NCI-H82 (cell line): Measurements from ENCODE around the gene C1orf159.

Source experiments
- DNase-seq: peaks from one replicate; lab custom pipeline; 2025; lab: John Stamatoyannopoulos, UW

C1orf159 gene

DNA sequence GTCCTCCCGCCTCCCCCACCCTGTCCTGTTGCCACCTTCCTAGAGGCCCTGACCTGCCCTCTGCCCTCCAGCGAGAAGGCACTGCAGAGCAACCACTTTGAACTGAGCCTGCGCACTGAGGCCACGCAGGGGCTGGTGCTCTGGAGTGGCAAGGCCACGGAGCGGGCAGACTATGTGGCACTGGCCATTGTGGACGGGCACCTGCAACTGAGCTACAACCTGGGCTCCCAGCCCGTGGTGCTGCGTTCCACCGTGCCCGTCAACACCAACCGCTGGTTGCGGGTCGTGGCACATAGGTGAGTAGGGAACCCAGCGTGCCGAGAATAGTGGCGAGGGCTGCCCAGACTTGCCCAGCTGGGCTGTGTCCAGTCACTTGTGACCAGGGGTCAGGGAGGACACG, 62.2 kb downstream of the C1orf159 start:
- no peak for DNase-seq

DNA sequence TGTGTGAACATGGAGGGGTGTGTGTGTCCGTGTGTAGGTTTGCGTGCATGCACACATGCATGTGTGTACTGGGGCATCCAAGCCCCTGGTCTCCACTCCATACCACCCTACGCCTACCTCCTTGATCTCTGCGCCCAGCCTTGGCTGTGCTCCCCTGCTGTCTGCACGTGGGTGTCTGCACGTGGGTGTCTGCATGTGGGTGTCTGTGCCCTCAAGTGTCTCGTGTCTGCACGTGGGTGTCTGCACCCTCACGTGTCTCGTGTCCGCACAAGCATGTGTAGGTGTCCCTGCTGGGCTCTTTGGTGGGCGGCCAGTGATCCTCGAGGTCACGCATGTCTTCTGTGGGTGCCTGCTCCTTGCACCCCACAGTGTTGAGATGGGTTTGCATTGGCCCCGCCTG, 62.9 kb downstream of the C1orf159 start:
- no peak for DNase-seq

DNA sequence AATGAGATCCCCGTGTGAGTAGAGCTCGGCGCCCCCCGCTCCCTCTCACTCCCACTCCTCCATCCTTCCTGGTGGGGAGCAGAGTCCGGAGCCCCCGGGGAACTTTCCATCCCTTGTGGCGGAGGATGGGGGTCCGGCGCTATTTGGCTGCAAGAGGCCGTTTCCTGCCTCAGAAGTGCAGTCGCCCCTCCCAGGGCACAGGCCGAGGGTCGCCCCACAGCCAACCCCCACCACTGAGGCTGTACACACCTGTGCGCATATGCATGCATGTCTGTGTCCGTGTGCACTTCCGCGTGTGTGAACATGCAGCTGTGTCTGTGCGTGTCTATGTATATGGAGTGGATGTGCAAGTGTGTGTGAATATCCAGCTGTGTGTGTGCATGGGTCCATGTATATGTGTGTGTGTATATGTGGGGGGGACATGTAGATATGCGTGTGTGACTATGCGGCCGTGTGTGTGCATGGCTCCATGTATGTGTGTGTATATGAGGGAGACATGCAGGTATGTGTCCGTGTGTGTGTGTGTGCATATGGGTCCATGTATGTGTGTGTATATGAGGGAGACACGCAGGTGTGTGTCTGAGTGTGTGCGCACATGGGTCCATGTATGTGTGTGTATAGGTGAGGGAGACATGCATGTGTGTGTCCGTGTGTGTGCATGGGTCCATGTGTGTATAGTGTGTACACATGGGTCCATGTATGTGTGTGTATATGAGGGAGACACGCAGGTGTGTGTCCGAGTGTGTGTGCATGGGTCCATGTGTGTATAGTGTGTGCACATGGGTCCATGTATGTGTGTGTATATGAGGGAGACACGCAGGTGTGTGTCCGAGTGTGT, 63.7 kb downstream of the C1orf159 start:
- no peak for DNase-seq

DNA sequence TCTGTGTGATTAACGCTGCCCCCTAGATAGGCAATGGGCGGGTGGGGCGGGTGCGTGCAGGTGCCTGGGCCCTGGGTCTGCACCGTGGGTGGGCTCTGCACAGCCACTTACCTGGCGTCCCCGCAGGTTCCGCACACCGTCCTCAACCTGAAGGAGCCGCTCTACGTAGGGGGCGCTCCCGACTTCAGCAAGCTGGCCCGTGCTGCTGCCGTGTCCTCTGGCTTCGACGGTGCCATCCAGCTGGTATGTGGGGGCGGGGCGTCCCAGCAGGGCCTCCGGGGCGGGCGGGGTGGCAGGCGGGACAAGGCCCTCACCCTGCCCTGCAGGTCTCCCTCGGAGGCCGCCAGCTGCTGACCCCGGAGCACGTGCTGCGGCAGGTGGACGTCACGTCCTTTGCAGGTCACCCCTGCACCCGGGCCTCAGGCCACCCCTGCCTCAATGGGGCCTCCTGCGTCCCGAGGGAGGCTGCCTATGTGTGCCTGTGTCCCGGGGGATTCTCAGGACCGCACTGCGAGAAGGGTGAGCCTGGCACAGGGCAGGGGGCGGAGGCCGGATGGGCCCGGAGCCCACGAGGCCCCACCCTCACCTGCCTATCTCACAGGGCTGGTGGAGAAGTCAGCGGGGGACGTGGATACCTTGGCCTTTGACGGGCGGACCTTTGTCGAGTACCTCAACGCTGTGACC, 64.6 kb downstream of the C1orf159 start:
- DNase-seq, result no peak

DNA sequence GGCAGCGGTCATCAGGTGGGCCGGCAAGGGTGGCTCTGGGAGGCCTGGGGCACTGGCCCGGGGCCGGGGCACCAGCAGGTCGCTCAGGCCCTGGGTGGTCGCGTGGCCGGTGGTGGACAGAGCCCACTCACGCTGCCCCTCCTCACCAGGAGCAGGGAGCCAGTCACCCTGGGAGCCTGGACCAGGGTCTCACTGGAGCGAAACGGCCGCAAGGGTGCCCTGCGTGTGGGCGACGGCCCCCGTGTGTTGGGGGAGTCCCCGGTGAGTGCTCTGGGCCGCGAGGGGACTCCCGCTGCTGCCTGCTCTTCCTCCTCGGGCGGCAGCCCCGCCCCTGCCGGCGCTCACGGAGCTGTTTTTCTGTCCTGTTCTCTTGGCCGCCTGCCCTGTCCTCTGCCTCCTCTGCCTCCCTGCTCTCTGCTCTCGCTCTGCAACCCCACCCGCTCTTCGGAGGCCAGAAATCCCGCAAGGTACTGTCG, 65.3 kb downstream of the C1orf159 start:
- no peak for DNase-seq

DNA sequence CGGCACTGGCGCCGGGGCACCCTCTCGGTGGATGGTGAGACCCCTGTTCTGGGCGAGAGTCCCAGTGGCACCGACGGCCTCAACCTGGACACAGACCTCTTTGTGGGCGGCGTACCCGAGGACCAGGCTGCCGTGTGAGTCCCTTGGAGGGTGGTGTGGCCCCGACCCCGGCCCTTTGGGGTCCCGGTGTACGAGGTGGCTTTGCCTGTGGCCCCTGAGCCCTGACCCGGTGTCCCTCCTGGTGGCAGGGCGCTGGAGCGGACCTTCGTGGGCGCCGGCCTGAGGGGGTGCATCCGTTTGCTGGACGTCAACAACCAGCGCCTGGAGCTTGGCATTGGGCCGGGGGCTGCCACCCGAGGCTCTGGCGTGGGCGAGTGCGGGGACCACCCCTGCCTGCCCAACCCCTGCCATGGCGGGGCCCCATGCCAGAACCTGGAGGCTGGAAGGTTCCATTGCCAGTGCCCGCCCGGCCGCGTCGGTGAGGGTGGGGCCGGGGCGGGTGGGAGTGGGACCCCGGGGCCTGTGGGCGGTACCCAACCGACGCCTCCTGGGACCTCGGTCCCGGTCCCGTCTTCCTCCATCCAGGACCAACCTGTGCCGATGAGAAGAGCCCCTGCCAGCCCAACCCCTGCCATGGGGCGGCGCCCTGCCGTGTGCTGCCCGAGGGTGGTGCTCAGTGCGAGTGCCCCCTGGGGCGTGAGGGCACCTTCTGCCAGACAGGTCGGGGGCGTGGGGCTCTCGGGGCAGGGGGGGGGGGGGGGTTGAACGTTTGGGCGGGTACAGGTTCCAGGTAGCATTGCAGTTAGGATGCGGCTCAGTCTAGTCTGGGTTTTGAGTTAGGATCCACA, 66.3 kb downstream of the C1orf159 start:
- DNase-seq, result no peak

DNA sequence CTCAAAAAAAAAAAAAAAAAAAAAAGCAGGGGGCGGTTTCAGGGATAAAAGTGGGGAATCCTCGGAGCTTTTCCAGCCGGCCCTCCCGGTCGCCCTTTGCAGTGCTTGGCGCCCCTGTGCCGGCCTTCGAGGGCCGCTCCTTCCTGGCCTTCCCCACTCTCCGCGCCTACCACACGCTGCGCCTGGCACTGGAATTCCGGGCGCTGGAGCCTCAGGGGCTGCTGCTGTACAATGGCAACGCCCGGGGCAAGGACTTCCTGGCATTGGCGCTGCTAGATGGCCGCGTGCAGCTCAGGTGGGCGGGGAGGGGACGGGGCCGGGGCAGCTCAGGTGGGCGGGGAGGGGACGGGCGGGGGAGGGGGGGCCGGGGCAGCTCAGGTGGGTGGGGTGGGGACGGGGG, 67.1 kb downstream of the C1orf159 start:
- no peak for DNase-seq

DNA sequence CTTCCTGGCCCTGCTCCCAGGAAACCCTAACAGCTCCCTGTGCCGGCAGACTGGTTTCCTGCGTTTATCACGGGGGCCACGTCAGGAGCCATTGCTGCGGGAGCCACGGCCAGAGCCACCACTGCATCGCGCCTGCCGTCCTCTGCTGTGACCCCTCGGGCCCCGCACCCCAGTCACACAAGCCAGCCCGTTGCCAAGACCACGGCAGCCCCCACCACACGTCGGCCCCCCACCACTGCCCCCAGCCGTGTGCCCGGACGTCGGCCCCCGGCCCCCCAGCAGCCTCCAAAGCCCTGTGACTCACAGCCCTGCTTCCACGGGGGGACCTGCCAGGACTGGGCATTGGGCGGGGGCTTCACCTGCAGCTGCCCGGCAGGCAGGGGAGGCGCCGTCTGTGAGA, 67.9 kb downstream of the C1orf159 start:
- DNase-seq, result no peak

DNA sequence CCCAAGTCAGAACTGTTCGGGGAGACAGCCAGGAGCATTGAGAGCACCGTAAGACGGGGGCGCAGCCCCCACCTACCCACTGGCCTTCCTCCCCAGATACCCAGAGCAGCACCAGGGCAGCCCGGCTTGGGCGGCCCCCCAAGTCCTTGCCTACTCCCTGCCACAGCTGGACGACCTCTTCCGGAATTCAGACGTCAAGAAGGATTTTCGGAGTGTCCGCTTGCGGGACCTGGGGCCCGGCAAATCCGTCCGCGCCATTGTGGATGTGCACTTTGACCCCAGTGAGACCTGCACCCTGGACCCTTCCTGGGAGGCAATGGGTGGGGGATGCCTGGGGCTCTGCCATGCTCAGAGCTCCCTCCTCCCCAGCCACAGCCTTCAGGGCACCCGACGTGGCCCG, 68.5 kb downstream of the C1orf159 start:
- DNase-seq, result no peak

DNA sequence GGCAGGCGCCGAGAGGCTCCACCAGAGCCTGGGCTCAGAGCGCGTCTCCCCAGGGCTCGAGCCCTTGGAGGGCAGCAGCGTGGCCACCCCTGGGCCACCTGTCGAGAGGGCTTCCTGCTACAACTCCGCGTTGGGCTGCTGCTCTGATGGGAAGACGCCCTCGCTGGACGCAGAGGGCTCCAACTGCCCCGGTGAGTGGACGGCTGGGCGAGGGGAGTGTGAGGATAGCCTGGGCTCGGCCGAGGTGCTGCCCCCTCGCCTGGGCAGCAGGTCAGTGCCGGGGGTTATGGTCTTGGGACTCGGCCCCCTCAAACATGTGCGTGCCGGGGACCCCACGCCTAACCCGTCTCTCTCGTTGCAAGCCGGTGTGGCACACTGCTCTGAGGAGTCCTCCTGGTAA, 69.1 kb downstream of the C1orf159 start:
- no peak for DNase-seq

DNA sequence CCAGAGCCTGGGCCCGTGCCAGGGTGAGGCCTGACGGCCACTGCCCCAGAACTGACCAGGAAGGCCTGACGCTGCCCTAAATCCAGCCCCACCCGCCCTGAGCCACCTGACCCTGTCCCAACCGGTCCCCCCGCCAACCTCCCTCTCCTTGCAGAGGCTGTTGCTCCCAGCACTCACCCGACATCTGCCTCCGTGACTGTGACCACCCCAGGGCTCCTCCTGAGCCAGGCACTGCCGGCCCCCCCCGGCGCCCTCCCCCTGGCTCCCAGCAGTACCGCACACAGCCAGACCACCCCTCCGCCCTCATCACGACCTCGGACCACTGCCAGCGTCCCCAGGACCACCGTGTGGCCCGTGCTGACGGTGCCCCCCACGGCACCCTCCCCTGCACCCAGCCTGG, 69.6 kb downstream of the C1orf159 start:
- DNase-seq, result no peak

DNA sequence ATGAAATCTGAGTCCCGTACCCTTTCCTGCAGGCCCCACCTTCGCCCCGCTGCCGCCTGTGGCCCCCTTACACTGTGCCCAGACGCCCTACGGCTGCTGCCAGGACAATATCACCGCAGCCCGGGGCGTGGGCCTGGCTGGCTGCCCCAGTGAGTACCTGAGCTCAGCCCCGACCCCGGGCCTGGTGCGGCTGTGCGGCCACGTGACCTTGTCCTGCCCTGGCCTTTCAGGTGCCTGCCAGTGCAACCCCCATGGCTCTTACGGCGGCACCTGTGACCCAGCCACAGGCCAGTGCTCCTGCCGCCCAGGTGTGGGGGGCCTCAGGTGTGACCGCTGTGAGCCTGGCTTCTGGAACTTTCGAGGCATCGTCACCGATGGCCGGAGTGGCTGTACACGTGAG, 70.8 kb downstream of the C1orf159 start:
- DNase-seq, result no peak

DNA sequence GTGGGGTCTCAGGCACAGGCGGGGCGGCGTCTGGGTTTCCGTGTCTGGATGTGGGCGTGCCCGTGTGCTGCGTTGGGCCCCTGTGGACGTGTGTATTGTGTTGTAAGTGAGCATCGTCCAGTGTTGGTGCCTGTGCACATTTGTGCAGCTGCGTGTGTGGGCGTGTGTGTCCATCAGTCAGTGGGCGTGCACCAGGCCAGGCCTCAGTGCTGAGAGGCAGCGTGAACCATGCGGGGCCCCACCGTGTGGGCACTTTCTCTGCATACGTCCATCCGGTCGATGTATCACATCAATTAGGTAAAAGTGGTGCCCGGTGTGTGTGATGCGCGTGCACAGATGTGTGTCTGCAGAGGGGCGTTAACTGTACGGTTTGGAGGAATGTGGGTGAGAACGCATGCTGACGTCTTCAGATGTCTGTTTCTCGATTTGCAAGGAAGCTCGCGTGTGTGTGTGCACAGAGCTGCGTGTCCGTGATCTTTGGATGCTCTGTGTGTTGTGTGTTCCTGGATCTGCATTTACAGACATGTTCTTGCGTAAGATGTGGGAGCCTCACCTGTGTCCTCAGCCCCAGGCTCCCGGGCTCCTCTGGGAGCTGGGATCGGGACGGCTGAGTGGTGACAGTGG, 71.3 kb downstream of the C1orf159 start:
- DNase-seq, result no peak

DNA sequence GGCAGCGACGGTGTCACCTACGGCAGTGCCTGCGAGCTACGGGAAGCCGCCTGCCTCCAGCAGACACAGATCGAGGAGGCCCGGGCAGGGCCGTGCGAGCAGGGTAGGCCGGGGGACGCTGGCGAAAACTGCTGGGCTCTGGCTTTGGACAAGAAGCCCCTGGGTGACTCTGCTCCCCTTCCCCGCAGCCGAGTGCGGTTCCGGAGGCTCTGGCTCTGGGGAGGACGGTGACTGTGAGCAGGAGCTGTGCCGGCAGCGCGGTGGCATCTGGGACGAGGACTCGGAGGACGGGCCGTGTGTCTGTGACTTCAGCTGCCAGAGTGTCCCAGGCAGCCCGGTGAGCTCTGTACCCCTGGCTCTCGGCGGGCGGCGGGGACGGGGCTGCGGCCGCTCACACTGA, 72.0 kb downstream of the C1orf159 start:
- DNase-seq, result no peak

DNA sequence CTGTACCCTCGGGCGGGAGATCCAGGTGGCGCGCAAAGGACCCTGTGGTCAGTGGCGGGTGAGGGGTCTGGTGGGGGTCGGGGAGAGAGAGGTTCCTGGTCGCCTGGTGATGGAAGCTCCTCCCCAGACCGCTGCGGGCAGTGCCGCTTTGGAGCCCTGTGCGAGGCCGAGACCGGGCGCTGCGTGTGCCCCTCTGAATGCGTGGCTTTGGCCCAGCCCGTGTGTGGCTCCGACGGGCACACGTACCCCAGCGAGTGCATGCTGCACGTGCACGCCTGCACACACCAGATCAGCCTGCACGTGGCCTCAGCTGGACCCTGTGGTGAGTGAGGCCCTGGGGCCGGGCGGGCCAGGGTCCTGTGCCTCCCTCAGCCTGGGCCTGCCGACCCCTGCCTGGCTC, 72.5 kb downstream of the C1orf159 start:
- DNase-seq, result no peak

DNA sequence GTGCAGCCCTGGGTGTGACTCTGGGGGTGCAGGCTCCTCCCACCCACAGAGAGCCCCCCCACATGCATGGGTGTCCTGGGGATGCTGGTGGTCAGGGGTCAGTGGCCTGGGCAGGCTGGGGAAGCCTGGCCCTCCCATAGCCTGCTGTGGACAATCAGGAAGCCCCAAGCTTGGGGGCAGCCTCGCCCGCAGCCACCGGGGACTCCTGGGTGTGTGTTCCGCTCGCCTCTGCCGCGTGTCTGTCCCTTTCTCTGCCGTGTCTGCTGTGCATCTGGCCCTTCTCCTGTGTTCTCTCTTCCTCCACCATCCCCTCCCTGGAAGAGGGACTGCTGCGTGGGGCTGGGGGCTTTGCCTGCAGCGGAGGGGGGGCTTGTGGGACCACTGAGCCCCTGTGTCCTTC, 73.1 kb downstream of the C1orf159 start:
- DNase-seq, result no peak

DNA sequence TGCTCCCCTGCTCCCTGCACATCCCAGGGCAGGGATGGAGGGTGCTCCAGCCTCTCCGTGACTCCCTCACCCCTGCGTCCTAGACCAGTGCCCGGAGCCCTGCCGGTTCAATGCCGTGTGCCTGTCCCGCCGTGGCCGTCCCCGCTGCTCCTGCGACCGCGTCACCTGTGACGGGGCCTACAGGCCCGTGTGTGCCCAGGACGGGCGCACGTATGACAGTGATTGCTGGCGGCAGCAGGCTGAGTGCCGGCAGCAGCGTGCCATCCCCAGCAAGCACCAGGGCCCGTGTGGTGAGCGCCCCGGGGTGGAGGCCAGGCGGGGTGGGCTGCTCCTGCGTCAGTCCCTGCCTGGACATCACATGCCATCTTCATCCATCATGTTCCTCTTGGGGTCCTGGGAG, 74.0 kb downstream of the C1orf159 start:
- no peak for DNase-seq

DNA sequence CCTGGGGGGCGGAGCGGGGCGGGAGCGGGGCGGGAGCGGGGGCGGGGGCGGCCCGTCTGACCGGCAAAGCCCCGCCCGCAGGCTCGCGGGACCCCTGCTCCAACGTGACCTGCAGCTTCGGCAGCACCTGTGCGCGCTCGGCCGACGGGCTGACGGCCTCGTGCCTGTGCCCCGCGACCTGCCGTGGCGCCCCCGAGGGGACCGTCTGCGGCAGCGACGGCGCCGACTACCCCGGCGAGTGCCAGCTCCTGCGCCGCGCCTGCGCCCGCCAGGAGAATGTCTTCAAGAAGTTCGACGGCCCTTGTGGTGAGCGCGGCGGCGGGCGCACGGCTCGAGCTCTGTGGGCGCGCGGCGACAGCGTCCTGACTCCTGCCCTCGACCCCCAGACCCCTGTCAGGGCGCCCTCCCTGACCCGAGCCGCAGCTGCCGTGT, 74.8 kb downstream of the C1orf159 start:
- DNase-seq, result peak; percentile 61

DNA sequence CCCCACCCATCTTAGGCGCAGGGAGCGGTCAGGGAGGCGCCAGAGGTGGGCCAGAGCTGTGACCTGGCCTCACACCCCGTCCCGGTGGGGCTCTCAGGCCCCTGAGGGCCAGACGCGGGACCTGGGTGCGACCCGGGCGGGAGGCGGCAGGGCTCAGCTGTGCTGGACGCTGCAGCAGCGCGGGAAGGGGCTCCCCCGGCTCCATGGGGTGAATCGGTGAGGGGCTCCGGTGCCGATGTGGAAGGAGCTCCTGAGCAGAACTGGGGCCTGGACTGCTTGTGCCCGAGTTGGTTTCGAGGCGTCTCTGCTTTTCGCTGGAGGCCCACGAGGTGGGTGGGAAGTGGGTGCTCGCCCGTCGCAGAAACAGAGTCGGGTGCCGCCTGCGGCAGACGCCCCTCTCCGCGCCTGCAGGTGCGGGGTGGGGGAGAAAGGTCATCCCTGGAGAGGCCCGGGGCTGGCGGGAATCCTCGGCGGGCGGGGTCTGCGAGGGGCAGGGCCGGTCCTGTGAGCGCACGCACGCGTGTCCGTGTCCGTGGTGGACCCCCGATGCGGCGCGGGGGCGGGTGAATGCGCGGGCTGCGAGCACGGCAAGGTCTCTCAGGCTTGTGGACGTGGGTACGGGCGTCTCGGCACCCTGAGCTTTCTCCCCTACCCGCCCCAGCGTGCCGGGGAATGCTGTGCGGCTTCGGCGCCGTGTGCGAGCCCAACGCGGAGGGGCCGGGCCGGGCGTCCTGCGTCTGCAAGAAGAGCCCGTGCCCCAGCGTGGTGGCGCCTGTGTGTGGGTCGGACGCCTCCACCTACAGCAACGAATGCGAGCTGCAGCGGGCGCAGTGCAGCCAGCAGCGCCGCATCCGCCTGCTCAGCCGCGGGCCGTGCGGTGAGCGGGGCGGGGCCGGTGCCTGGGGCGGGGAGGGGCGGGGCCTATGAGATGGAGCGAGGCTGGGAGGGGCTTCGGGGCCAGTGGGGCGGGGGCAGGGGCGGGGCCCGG, 75.6 kb downstream of the C1orf159 start:
- peak; percentile 83 for DNase-seq

DNA sequence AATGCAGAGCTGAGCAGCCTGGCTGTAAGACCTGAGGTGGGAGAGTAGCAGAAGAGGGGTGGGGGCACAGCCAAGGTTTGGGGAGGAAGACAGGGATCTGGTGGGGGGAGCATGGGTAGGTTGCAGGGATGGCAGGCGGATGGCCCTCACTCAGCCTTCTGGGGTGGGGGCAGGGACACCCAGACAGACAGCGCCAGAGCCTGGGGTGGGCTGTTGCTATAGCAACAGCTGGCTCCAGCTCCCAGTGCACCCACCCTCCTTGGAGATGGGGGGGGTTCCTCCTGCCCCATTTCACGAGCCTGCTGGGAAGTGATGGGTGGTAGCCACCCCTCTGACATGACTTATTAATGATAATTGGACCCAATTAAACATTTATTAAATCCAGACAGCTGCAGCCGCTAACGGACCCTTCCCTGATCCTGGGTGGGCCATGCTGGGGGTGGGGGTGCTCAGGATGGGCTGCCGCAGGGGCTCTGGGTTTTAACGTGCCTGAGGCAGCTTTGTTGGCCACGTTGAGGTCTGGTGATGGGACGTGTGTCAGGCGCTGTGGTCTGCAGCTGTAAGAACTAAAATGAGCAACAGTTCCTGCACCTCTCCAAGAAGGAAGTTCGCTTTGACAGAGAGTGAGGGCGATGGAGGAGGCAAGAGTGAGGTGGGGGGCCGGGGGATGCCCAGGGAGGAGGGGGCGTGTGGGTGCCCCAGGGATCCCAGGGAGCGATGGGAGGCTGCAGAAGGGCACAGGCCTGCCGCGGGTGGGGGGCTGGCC, 76.6 kb downstream of the C1orf159 start:
- DNase-seq, result no peak
